ENCODE measurements around the gene KIFC3. TPM values are rescaled to one million over a fixed set of nuclear protein-coding genes. Genes with fewer than 3 reads are reported as not detected.
"Not testable (repeated sequence)": the region's sequence is repeated elsewhere in the genome, so short reads cannot be mapped to it uniquely, and the experiment has no call there.

The KIFC3 gene
- total RNA-seq, 1 donor: 5.8 TPM

- Histone ChIP-seq H3K27me3 (ENCODE audit: insufficient read depth, low read length) (no peaks in the 10 kb centered on the region), H3K4me1 (ENCODE audit: insufficient read depth, low read length) (no peaks in the 10 kb centered on the region), H3K4me3 (ENCODE audit: low read length) (no peak overlapping the region), H3K9me3 (ENCODE audit: low read depth, low read length) (no peaks in the 10 kb centered on the region)
Observed at GRCh38 chr16:57788951-57789350, 13.3 kb downstream of the KIFC3 start.

GRCh38 chr16:57788252-57788841, 13.9 kb downstream of the KIFC3 start:
- H3K4me3 ChIP-seq (ENCODE audit: low read length): no peak overlapping the region

GRCh38 chr16:57787519-57787905, 14.8 kb downstream of the KIFC3 start:
- no peaks in the 10 kb centered on the region for H3K4me1 ChIP-seq (ENCODE audit: insufficient read depth, low read length)
- no peaks in the 10 kb centered on the region for H3K9me3 ChIP-seq (ENCODE audit: low read depth, low read length)
- no peak overlapping the region for H3K4me3 ChIP-seq (ENCODE audit: low read length)
- no peaks in the 10 kb centered on the region for H3K27me3 ChIP-seq (ENCODE audit: insufficient read depth, low read length)

More at GRCh38 chr16:57788252-57788841, 13.9 kb downstream of the KIFC3 start:
- no peaks in the 10 kb centered on the region for H3K9me3 ChIP-seq (ENCODE audit: low read depth, low read length)
- H3K4me1 ChIP-seq (ENCODE audit: insufficient read depth, low read length): no peaks in the 10 kb centered on the region
- no peaks in the 10 kb centered on the region for H3K27me3 ChIP-seq (ENCODE audit: insufficient read depth, low read length)

- Histone ChIP-seq H3K4me3 (ENCODE audit: low read length) (no peak overlapping the region), H3K27me3 (ENCODE audit: insufficient read depth, low read length) (no peaks in the 10 kb centered on the region), H3K9me3 (ENCODE audit: low read depth, low read length) (no peaks in the 10 kb centered on the region)
Observed at GRCh38 chr16:57786632-57787518, 15.4 kb downstream of the KIFC3 start.

GRCh38 chr16:57785924-57786323, 16.4 kb downstream of the KIFC3 start:
- H3K9me3 ChIP-seq (ENCODE audit: low read depth, low read length): no peaks in the 10 kb centered on the region
- H3K4me1 ChIP-seq (ENCODE audit: insufficient read depth, low read length): no peaks in the 10 kb centered on the region
- no peaks in the 10 kb centered on the region for H3K27me3 ChIP-seq (ENCODE audit: insufficient read depth, low read length)
- no peak overlapping the region for H3K4me3 ChIP-seq (ENCODE audit: low read length)

More at GRCh38 chr16:57786632-57787518, 15.4 kb downstream of the KIFC3 start:
- H3K4me1 ChIP-seq (ENCODE audit: insufficient read depth, low read length): no peaks in the 10 kb centered on the region

GRCh38 chr16:57785385-57785784, 16.9 kb downstream of the KIFC3 start:
- Histone ChIP-seq H3K4me1 (ENCODE audit: insufficient read depth, low read length) (no peaks in the 10 kb centered on the region), H3K4me3 (ENCODE audit: low read length) (no peak overlapping the region), H3K27me3 (ENCODE audit: insufficient read depth, low read length) (no peaks in the 10 kb centered on the region), H3K9me3 (ENCODE audit: low read depth, low read length) (no peaks in the 10 kb centered on the region)

GRCh38 chr16:57784334-57784733, 18.0 kb downstream of the KIFC3 start:
- Histone ChIP-seq H3K4me1 (ENCODE audit: insufficient read depth, low read length) (no peaks in the 10 kb centered on the region), H3K4me3 (ENCODE audit: low read length) (no peak overlapping the region), H3K9me3 (ENCODE audit: low read depth, low read length) (no peaks in the 10 kb centered on the region), H3K27me3 (ENCODE audit: insufficient read depth, low read length) (no peaks in the 10 kb centered on the region)

GRCh38 chr16:57783883-57784282, 18.4 kb downstream of the KIFC3 start:
- no peaks in the 10 kb centered on the region for H3K27me3 ChIP-seq (ENCODE audit: insufficient read depth, low read length)
- H3K4me1 ChIP-seq (ENCODE audit: insufficient read depth, low read length): no peaks in the 10 kb centered on the region
- H3K4me3 ChIP-seq (ENCODE audit: low read length): no peak overlapping the region
- H3K9me3 ChIP-seq (ENCODE audit: low read depth, low read length): no peaks in the 10 kb centered on the region

- Histone ChIP-seq H3K9me3 (ENCODE audit: low read depth, low read length) (no peaks in the 10 kb centered on the region), H3K4me1 (ENCODE audit: insufficient read depth, low read length) (no peaks in the 10 kb centered on the region), H3K27me3 (ENCODE audit: insufficient read depth, low read length) (no peaks in the 10 kb centered on the region), H3K4me3 (ENCODE audit: low read length) (no peak overlapping the region)
Observed at GRCh38 chr16:57783116-57783515, 19.2 kb downstream of the KIFC3 start.

GRCh38 chr16:57782607-57783055, 19.7 kb downstream of the KIFC3 start:
- not testable (repeated sequence) for H3K4me3 ChIP-seq (ENCODE audit: low read length); H3K27me3 ChIP-seq (ENCODE audit: insufficient read depth, low read length); H3K9me3 ChIP-seq (ENCODE audit: low read depth, low read length); H3K4me1 ChIP-seq (ENCODE audit: insufficient read depth, low read length)

- no peaks in the 10 kb centered on the region for H3K27me3 ChIP-seq (ENCODE audit: insufficient read depth, low read length)
- no peak overlapping the region for H3K4me3 ChIP-seq (ENCODE audit: low read length)
- H3K9me3 ChIP-seq (ENCODE audit: low read depth, low read length): no peaks in the 10 kb centered on the region
- H3K4me1 ChIP-seq (ENCODE audit: insufficient read depth, low read length): no peaks in the 10 kb centered on the region
Observed at GRCh38 chr16:57781741-57782606, 20.3 kb downstream of the KIFC3 start.

GRCh38 chr16:57781349-57781740, 20.9 kb downstream of the KIFC3 start:
- Histone ChIP-seq H3K27me3 (ENCODE audit: insufficient read depth, low read length) (no peaks in the 10 kb centered on the region), H3K4me3 (ENCODE audit: low read length) (no peak overlapping the region), H3K4me1 (ENCODE audit: insufficient read depth, low read length) (no peaks in the 10 kb centered on the region), H3K9me3 (ENCODE audit: low read depth, low read length) (no peaks in the 10 kb centered on the region)

GRCh38 chr16:57779836-57780235, 22.5 kb downstream of the KIFC3 start:
- H3K4me3 ChIP-seq (ENCODE audit: low read length); H3K4me1 ChIP-seq (ENCODE audit: insufficient read depth, low read length); H3K27me3 ChIP-seq (ENCODE audit: insufficient read depth, low read length); H3K9me3 ChIP-seq (ENCODE audit: low read depth, low read length): not testable (repeated sequence)

GRCh38 chr16:57778658-57779057, 23.6 kb downstream of the KIFC3 start:
- H3K9me3 ChIP-seq (ENCODE audit: low read depth, low read length): no peaks in the 10 kb centered on the region
- H3K4me3 ChIP-seq (ENCODE audit: low read length): no peak overlapping the region
- H3K27me3 ChIP-seq (ENCODE audit: insufficient read depth, low read length): no peaks in the 10 kb centered on the region
- no peaks in the 10 kb centered on the region for H3K4me1 ChIP-seq (ENCODE audit: insufficient read depth, low read length)
